Stimulated activated CD4-positive, alpha-beta T cell treated with anti-CD3 and anti-CD28 coated beads, Interleukin-1b, Interleukin-23, amount 100 ng/mL, for 24 hours (primary cell): ENCODE measurements around the gene PARD3.
"Not testable (repeated sequence)": the region's sequence is repeated elsewhere in the genome, so short reads cannot be mapped to it uniquely, and the experiment has no call there.

Source experiments
- DNase-seq, 4 experiments: peaks; one replicate each; pipeline ENCODE4 v3.0.0-alpha.2; 2020; ENCODE audit warnings: low read depth in 4 of 4, low spot score in 1 of 4

The PARD3 gene

GRCh38 chr10:34433241-34434076 is 381.6 kb downstream of the PARD3 start:
- no peak for DNase-seq

- DNase-seq: no peak
Measured at GRCh38 chr10:34432589-34432988, 382.5 kb downstream of the PARD3 start.

GRCh38 chr10:34430685-34431084 is 384.4 kb downstream of the PARD3 start:
- no peak for DNase-seq

- no peak for DNase-seq
Measured at GRCh38 chr10:34428501-34428900, 386.6 kb downstream of the PARD3 start.

- DNase-seq: no peak
Measured at GRCh38 chr10:34427911-34428216, 387.2 kb downstream of the PARD3 start.

- DNase-seq: not testable (repeated sequence)
Measured at GRCh38 chr10:34427158-34427910, 387.8 kb downstream of the PARD3 start.

GRCh38 chr10:34426538-34427157 is 388.4 kb downstream of the PARD3 start:
- not testable (repeated sequence) for DNase-seq

GRCh38 chr10:34426041-34426440 is 389.1 kb downstream of the PARD3 start:
- DNase-seq: no peak

- no peak for DNase-seq
Measured at GRCh38 chr10:34423673-34424625, 391.1 kb downstream of the PARD3 start.

- DNase-seq: no peak
Measured at GRCh38 chr10:34420795-34421194, 394.3 kb downstream of the PARD3 start.

- no peak for DNase-seq
Measured at GRCh38 chr10:34420273-34420672, 394.8 kb downstream of the PARD3 start.

GRCh38 chr10:34415039-34415438 is 400.1 kb downstream of the PARD3 start:
- no peak for DNase-seq

- DNase-seq: no peak
Measured at GRCh38 chr10:34413756-34414587, 401.1 kb downstream of the PARD3 start.

GRCh38 chr10:34413214-34413613 is 401.9 kb downstream of the PARD3 start:
- DNase-seq: no peak

- DNase-seq: no peak
Measured at GRCh38 chr10:34408956-34409355, 406.1 kb downstream of the PARD3 start.

- DNase-seq: no peak
Measured at GRCh38 chr10:34408381-34408780, 406.7 kb downstream of the PARD3 start.

- no peak for DNase-seq
Measured at GRCh38 chr10:34407324-34407805, 407.7 kb downstream of the PARD3 start.

- no peak for DNase-seq
Measured at GRCh38 chr10:34406463-34407323, 408.4 kb downstream of the PARD3 start.
